NCI-H1930 (cell line): Measurements from ENCODE around the gene IP6K1.
"Not testable (repeated sequence)": the region's sequence is repeated elsewhere in the genome, so short reads cannot be mapped to it uniquely, and the experiment has no call there.

Experiments
- DNase-seq, 2 experiments: peaks; one replicate each; lab custom pipeline; 2025; lab: John Stamatoyannopoulos, UW

The IP6K1 gene

GRCh38 chr3:49689046-49689907, 97.1 kb downstream of the IP6K1 start, which contains the start of the genes MST1 and RNF123:
Gene MST1 (minus strand): TSS chr3:49689474. CDS start chr3:49688691, 783 bp downstream.
Gene RNF123 (plus strand): TSS chr3:49689557. CDS start chr3:49691166, 1,609 bp downstream.
- no peak for DNase-seq

DNA sequence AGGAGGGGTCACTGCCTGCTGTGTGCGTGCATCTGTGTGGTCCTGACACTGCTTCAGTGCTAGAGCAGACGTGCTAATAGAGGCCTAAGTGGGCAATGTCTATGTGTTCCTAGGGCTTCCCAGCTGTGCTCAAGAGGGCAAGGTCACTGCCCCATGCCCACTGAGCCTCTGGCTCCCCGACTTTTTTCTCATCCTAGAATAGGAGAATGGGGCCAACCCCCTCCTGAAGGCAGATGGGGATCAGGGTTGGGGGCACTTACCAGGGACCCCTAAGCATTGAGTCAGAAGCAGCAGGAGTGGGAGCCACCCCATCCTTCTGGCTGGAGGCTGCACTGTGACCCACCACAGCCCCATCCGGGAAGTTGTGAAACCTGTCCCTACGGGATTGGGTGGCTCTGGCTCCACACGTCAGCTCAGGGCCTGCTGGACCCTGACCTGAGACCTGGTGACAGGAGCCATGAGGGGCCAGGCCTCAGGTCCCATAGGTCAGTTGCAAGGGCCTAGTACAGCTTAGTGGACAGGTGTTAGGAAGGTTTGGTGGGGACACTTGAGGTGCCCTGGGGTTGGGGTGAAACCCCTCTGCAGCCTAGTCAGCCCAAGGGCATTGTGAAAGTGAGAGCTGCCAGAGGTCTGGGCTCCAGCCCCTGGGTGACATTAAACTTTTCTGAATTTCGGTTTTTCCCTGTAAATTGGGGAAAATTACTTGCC, 97.8 kb downstream of the IP6K1 start:
- DNase-seq, result not testable (repeated sequence)

- not testable (repeated sequence) for DNase-seq
Measured at GRCh38 chr3:49687424-49687795, 98.9 kb downstream of the IP6K1 start.

DNA sequence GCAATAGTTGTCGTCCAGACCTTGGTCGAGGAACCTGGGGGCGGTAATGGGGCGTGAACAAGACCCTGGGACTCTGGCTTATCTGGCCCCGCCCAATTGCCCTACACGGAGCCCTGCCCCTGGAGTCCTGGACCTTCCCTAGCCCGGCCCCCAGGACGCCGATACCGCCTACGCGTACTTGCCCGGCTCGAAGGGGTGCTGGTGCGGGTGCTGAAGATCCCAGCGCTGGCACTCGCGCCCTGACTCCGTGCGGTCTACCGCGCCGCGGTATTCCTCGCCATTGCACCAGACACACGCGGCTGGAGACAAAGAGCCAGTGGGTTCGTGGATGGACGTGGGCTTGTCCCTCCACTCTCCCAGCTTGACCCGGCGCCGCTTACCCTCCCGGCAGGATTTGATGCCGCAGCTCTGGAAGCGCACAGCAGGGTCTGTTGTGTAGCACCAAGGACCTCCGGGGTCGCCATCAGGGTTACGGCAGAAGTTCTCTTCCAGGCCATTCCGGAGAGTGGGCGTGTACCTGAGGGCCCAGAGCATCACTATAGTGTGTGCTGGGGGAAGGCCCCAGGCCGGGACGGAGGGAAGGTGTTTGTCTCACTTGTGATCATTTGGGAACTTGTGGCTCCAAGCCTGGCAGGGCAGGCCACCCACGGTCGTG, 99.4 kb downstream of the IP6K1 start:
- DNase-seq, result not testable (repeated sequence)

DNA sequence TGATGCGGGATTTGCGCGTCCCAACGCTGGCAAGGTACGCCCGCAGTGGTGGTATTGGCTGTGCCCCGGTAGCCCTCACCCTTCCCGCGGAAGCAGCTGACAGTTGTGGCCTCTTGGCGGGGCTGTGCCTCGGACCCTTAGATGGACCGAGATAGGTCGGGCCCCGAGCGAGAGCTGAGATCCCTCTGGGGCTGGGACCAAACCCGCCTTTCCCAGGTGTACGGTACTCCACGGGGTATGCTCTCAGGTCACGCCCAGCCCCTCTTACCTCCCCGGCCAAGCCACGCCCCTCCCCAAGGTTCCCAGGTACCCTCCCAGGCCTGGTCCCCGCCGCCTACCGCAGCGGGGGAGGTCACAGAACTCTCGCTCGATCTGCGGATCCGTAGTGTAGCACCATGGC, 100.0 kb downstream of the IP6K1 start:
- DNase-seq, result not testable (repeated sequence)

DNA sequence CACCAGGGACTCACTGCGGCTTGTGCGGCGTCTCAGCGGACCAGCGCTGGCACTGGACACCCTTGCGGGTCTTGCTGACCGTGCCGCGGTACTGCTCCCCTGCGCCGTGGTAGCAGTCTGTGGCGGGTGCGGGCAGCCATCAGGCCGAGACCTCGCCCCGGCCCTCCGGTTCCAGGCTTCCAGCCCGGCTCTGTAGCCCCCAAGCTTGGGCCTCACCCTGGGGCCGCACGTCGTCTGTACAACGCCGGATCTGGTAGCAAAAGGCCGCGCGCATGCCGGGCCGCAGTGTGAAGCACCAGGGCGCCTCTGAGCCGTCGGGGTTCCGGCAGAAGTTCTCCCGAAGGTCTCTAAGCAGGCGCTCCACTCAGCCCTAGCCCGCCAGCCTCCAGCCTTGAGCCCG, 100.5 kb downstream of the IP6K1 start:
- not testable (repeated sequence) for DNase-seq

DNA sequence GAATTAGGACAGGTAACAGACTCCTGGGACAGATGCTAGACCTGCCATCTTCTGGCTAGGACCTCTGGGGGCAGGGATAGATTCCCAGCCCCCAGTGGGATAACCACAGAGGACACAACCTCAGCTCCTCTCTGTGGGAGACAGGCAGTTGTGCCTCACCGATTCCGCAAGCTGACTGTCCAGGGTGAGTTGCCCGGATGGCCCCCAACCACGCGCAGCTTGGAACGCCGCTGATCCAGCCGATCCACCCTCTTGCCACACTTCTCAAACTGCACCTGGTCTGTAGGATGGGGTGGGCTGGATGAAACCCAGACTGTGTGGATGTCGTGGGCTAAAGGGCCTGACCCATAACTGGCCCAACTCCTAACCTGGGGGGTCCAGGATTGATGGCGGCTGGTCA, 101.2 kb downstream of the IP6K1 start:
- not testable (repeated sequence) for DNase-seq

- not testable (repeated sequence) for DNase-seq
Measured at GRCh38 chr3:49684453-49684852, 101.9 kb downstream of the IP6K1 start.

- DNase-seq, result no peak
Measured at GRCh38 chr3:49683162-49683561, 103.2 kb downstream of the IP6K1 start.

- DNase-seq, result no peak
Measured at GRCh38 chr3:49681543-49681942, 104.8 kb downstream of the IP6K1 start.

- DNase-seq, result no peak
Measured at GRCh38 chr3:49681232-49681522, 105.2 kb downstream of the IP6K1 start.

- DNase-seq, result no peak
Measured at GRCh38 chr3:49680493-49681231, 105.7 kb downstream of the IP6K1 start.

DNA sequence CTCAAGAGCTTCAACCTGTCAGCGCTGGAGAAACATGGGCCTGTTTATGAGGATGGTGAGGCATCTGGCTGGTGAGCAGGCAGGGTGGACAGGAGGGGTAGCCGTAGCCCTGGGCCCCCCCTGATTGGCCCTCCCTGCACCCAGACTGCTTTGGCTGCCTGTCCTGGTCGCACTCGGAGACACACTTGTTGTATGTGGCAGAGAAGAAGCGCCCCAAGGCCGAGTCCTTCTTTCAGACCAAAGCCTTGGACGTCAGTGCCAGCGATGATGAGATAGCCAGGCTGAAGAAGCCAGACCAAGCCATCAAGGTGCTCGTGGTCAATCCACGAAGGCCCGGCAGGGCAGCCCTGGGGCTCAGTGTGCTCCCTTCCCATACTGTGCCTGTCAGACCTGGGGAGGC, 110.4 kb downstream of the IP6K1 start:
- DNase-seq, result no peak

DNA sequence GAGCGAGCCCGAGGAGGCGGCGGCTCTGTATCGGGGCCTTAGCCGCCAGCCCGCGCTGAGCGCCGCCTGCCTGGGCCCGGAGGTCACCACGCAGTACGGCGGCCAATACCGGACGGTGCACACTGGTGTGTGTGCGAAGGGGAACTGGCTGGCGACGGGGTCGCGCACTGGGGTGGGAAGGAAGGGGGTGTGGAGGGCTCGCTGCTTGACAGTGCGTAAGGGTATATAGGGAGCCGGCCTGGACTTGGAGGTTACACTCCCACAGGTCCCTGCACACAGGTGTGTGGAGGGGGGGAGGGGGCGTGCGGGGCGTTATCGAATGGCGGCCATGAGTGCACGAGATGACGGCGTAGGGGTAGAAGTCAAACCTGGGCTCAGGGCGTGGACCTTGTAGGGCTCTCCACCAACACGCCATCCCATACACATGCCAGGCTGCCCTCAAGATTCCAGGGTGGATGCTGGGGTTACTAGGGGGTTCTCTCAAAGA, 111.8 kb downstream of the IP6K1 start:
- DNase-seq, result no peak
